ENCODE measurements around the gene NLK.

NLK gene

GRCh38 chr17:27994586-27994985 is 47.9 kb upstream of the NLK start:
- Histone ChIP-seq H3K4me1 (ENCODE audit: insufficient read depth, low read length, poor library complexity, severe bottlenecking) (no peaks in the 10 kb centered on the region), H3K79me2 (ENCODE audit: insufficient read depth, low read length) (no peaks in the 10 kb centered on the region), H3K9ac (ENCODE audit: low read depth, low read length, poor library complexity, severe bottlenecking) (no peak overlapping the region), H3K4me2 (ENCODE audit: low read depth, low read length, poor library complexity, severe bottlenecking) (no peak overlapping the region), H4K20me1 (ENCODE audit: insufficient read depth, low read length, poor library complexity, severe bottlenecking) (no peaks in the 10 kb centered on the region), H3F3A (ENCODE audit: low read depth) (no peaks in the 10 kb centered on the region), H2AFZ (ENCODE audit: low read length) (no peak overlapping the region), H3K9me3 (ENCODE audit: insufficient read depth, low read depth, low read length) (no peaks in the 10 kb centered on the region; the same call in 1 of the 2 replicates), H3K27me3 (ENCODE audit: insufficient read depth, low read length, poor library complexity, severe bottlenecking) (no peaks in the 10 kb centered on the region), H3K36me3 (ENCODE audit: insufficient read depth, low read length) (no peaks in the 10 kb centered on the region), H3K4me3 (ENCODE audit: low read length, poor library complexity, severe bottlenecking) (no peak overlapping the region), H3K9me2 (replicated peaks; ENCODE audit: low read depth, low read length) (no peaks in the 10 kb centered on the region)
- TF ChIP-seq EZH2phosphoT487 (IDR thresholded peaks at IDR 0.05; ENCODE audit: borderline replicate concordance) (no peak), CTCF (conservative IDR thresholded peaks at IDR 0.05; ENCODE audit: low read length) (no peak)

DNA sequence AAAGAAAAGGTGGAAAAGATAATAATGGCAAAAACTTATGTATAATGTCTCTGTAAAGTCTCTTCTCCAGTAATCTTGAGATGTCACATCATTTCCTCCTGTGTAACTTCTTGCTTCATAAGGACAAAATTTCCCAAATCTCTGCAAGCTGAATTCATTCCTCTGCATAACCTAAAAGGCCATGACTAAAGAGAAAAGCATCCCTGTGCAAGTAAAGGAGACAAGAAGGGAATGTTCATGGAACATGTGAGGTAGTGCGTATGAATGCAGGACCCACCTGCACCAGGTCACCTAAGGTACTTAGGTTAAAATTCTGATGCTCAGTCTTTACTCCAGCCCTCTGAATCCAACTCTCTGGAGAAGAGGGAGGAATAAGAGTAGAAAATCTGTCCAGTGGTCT is 46.9 kb upstream of the NLK start:
- H3K27me3 ChIP-seq (ENCODE audit: insufficient read depth, low read length, poor library complexity, severe bottlenecking), result no peaks in the 10 kb centered on the region
- H3K36me3 ChIP-seq (ENCODE audit: insufficient read depth, low read length), result no peaks in the 10 kb centered on the region
- H3K9me3 ChIP-seq (ENCODE audit: insufficient read depth, low read depth, low read length), result no peaks in the 10 kb centered on the region; the same call in 1 of the 2 replicates
- H3K9me2 ChIP-seq (replicated peaks; ENCODE audit: low read depth, low read length), result no peaks in the 10 kb centered on the region
- no peak overlapping the region for H3K9ac ChIP-seq (ENCODE audit: low read depth, low read length, poor library complexity, severe bottlenecking)
- no peak overlapping the region for H2AFZ ChIP-seq (ENCODE audit: low read length)
- H3K4me1 ChIP-seq (ENCODE audit: insufficient read depth, low read length, poor library complexity, severe bottlenecking), result no peaks in the 10 kb centered on the region
- no peaks in the 10 kb centered on the region for H4K20me1 ChIP-seq (ENCODE audit: insufficient read depth, low read length, poor library complexity, severe bottlenecking)
- TF ChIP-seq CTCF (conservative IDR thresholded peaks at IDR 0.05; ENCODE audit: low read length) (no peak), EZH2phosphoT487 (IDR thresholded peaks at IDR 0.05; ENCODE audit: borderline replicate concordance) (no peak)
- no peaks in the 10 kb centered on the region for H3K79me2 ChIP-seq (ENCODE audit: insufficient read depth, low read length)
- no peak overlapping the region for H3K4me3 ChIP-seq (ENCODE audit: low read length, poor library complexity, severe bottlenecking)
- no peak overlapping the region for H3K4me2 ChIP-seq (ENCODE audit: low read depth, low read length, poor library complexity, severe bottlenecking)
- H3F3A ChIP-seq (ENCODE audit: low read depth), result no peaks in the 10 kb centered on the region

DNA sequence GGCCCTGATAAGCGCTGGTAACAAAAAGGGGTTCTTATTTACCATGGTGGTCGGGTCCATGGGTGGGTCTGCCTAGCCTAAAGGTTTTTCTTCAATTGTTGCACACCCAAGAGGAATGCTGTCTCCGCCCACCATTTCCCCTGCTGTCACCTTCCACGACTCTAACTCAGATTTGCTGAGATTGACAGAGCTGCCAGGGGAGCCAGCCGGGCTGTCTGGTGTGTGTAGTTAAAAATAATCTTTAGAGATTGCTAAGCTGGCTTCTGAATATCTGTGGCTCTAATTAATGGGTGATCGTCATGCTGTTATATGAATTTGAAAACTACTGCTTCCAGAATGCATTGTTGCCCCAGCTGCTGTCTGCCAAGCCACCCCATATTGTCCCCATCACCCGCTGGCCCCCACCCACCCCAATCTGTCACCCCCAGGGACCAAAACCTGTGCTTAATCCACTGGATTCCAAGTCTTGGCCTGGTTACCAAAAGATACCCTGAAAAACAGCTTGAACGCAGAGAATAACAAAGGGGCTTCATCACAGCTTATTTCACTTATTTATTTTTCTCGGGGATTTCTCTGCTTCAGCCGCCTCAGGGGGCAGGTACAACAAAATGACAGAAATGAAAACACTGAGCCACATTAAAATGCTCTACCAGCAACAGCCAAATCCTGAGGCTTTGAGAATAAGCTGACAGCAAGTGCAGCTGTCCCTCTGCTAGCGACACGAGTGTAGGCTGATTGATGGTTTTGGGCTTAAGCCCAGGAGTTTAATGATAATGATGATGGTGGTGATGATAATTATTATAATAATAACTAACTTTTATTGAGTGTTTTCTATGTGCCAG is 46.1 kb upstream of the NLK start:
- Histone ChIP-seq H3F3A (ENCODE audit: low read depth) (no peaks in the 10 kb centered on the region), H3K79me2 (ENCODE audit: insufficient read depth, low read length) (no peaks in the 10 kb centered on the region), H3K27me3 (ENCODE audit: insufficient read depth, low read length, poor library complexity, severe bottlenecking) (no peaks in the 10 kb centered on the region), H3K36me3 (ENCODE audit: insufficient read depth, low read length) (no peaks in the 10 kb centered on the region), H4K20me1 (ENCODE audit: insufficient read depth, low read length, poor library complexity, severe bottlenecking) (no peaks in the 10 kb centered on the region), H2AFZ (ENCODE audit: low read length) (no peak overlapping the region), H3K4me2 (ENCODE audit: low read depth, low read length, poor library complexity, severe bottlenecking) (no peak overlapping the region), H3K9ac (ENCODE audit: low read depth, low read length, poor library complexity, severe bottlenecking) (no peak overlapping the region), H3K4me1 (ENCODE audit: insufficient read depth, low read length, poor library complexity, severe bottlenecking) (no peaks in the 10 kb centered on the region), H3K9me3 (ENCODE audit: insufficient read depth, low read depth, low read length) (no peaks in the 10 kb centered on the region; the same call in 1 of the 2 replicates), H3K4me3 (ENCODE audit: low read length, poor library complexity, severe bottlenecking) (no peak overlapping the region), H3K9me2 (replicated peaks; ENCODE audit: low read depth, low read length) (no peaks in the 10 kb centered on the region)
- TF ChIP-seq EZH2phosphoT487 (IDR thresholded peaks at IDR 0.05; ENCODE audit: borderline replicate concordance) (no peak), CTCF (conservative IDR thresholded peaks at IDR 0.05; ENCODE audit: low read length) (no peak)

Data from Loucy (cell line).